GM18870 (cell line): ENCODE results near the gene TCF7L2.
"Not testable (repeated sequence)": the region's sequence is repeated elsewhere in the genome, so short reads cannot be mapped to it uniquely, and the experiment has no call there.

Experiments
- ATAC-seq: cut with Tn5 transposase; IDR thresholded peaks from one replicate; pipeline ENCODE4 v1.9.1; 2021; ENCODE audit warnings: moderate library complexity; ENCODE audit not compliant: unreplicated experiment

Gene TCF7L2

GRCh38 chr10:113061557-113061956, 111.5 kb downstream of the TCF7L2 start:
- no peak for ATAC-seq

GRCh38 chr10:113063043-113063967, 113.3 kb downstream of the TCF7L2 start:
- ATAC-seq: no peak

GRCh38 chr10:113064039-113064438, 114.0 kb downstream of the TCF7L2 start:
- ATAC-seq: no peak

GRCh38 chr10:113066120-113066519, 116.1 kb downstream of the TCF7L2 start:
- ATAC-seq: not testable (repeated sequence)

- ATAC-seq: no peak
Measured at GRCh38 chr10:113066561-113067312, 116.7 kb downstream of the TCF7L2 start.

GRCh38 chr10:113067501-113067900, 117.5 kb downstream of the TCF7L2 start:
- ATAC-seq: no peak

- ATAC-seq: no peak
Measured at GRCh38 chr10:113068178-113068890, 118.3 kb downstream of the TCF7L2 start.

- no peak for ATAC-seq
Measured at GRCh38 chr10:113069595-113069994, 119.5 kb downstream of the TCF7L2 start.

- no peak for ATAC-seq
Measured at GRCh38 chr10:113071446-113071845, 121.4 kb downstream of the TCF7L2 start.

GRCh38 chr10:113073549-113074189, 123.6 kb downstream of the TCF7L2 start:
- no peak for ATAC-seq

GRCh38 chr10:113076949-113077348, 126.9 kb downstream of the TCF7L2 start:
- ATAC-seq: no peak

GRCh38 chr10:113078282-113078907, 128.3 kb downstream of the TCF7L2 start:
- ATAC-seq: no peak

- no peak for ATAC-seq
Measured at GRCh38 chr10:113080061-113080924, 130.2 kb downstream of the TCF7L2 start.

GRCh38 chr10:113080925-113081229, 130.8 kb downstream of the TCF7L2 start:
- no peak for ATAC-seq

GRCh38 chr10:113084031-113084430, 134.0 kb downstream of the TCF7L2 start:
- ATAC-seq: no peak

- no peak for ATAC-seq
Measured at GRCh38 chr10:113085776-113086175, 135.7 kb downstream of the TCF7L2 start.

- ATAC-seq: no peak
Measured at GRCh38 chr10:113086282-113086681, 136.2 kb downstream of the TCF7L2 start.

GRCh38 chr10:113087165-113088029, 137.3 kb downstream of the TCF7L2 start:
- no peak for ATAC-seq

GRCh38 chr10:113088194-113088593, 138.1 kb downstream of the TCF7L2 start:
- ATAC-seq: no peak
